Medulla oblongata (tissue), 1 donor: Measurements from ENCODE around the gene ZNF469.

Experiments
- DNase-seq: peaks from one replicate; pipeline ENCODE4 v3.0.0-alpha.2; 2015; ENCODE audit errors: extremely low spot score

The ZNF469 gene

DNA sequence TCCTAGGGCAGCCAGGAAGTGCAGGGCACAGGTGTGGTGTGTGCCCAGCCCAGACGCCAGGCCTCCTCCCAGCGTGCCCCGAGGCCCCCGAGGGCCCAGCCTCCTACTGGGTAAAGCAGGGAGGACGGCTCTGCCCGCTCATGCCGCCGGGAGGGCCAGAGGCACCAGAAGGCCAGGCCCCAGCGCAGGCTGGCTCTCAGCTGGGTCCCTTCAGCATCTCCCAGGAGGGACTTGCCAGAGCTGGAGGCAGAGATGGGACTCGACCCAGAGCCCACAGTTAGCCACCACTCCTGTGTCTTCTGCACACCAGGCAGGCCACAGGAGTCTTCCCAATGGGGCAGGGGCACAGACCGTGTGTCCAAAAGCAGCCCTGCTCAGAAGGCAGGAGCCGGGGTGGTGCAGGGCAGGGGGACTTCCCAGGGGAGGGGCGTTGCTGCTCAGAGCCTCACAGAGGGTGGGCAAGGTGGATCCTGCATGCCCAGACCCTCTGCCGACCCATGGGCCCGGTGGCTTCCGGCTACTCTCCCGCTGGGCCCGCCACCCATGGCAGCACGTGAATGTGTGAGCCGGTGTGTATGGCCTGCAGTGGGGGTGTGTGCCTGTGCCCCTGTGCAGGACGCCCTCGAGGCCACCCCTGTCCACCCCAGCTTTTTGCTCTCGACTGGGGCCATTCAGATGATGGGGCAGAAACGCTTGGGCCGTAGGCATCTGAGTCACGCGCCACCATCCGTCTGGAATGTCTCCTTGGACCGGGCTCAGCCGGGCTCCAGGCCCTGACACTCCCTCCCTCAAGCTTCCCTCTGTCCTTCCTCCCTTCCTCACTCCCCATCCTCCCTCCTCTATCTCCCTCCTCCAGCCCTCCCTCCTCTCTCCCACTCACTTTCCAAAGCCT, 5.7 kb upstream of the ZNF469 start:
- peak; percentile 24 for DNase-seq

DNA sequence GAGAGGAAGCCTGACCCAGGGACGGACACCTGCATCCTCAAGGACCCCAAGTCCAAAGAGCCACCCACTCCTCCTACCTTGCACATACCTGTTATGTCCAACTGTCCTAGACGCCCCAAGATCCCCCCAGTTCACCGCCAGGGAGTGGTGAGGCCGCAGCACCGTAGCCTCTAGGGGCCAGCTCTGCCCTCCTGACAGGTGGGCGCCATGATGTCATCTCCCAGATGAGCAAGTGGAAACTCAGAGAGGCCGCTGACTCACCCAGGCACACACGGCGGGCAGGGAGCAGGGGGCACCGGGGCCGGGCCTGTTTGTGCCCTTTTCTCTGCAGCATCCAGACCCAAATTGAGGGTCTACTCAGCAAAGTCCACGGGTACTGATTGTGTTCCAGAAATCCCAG, 4.8 kb upstream of the ZNF469 start:
- no peak for DNase-seq

DNA sequence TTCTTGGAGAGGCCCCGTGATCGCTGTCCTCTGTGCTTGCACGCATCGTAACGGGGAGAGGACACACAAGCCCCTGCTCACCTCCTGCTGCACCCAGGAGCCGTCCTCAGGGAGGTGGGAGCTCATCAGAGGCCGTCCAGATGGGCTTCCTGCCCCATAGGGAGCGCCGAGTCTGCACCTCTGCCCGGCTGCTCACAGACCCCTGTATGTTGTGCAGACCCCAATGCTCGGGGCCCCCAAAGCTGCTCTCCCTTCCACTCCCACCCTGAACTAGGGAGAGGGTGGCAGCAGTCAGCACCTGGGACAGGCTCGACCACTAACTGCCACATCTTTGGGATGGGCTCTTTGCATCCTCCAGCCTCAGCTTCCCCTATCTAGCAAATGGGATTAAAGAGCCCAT, 4.4 kb upstream of the ZNF469 start:
- no peak for DNase-seq

- no peak for DNase-seq
These were observed 3.7 kb upstream of the ZNF469 start for GRCh38 chr16:88378836-88379693.

- no peak for DNase-seq
These were observed 3.1 kb upstream of the ZNF469 start for GRCh38 chr16:88379694-88380040.

GRCh38 chr16:88380099-88380498, 2.7 kb upstream of the ZNF469 start:
- no peak for DNase-seq

GRCh38 chr16:88380619-88381018, 2.1 kb upstream of the ZNF469 start:
- DNase-seq = no peak

DNA sequence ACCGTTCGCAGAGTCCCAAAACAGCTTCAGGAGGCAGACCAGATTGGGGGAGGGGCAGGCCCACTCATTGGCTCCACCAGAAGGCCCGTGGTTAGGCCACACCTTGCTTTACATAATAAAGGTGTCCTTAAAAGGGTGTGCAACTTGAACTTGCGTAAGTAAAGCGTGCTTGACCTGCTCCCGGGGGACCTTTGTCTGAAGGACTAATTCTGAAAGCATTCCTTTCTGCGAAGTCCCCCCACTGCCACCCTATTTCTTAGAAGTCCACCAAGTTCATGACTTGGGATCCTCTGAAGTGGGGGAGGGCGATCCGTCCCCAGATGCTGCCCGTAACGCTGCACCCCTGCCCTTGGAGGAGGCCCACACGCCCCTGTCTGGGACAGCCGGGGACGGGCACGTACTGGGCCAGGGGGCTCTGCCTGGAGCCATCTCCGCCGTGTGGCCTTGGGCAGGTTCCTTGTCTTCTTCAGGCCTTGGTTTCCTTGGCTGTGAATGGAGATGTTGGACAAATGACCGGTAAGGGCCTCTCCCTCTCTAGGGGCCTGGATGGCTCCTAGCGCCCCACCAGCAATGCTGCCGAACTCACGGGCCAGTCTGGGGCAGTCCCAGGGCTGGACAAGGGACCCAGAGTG, 823 bp upstream of the ZNF469 start:
- DNase-seq = no peak

DNA sequence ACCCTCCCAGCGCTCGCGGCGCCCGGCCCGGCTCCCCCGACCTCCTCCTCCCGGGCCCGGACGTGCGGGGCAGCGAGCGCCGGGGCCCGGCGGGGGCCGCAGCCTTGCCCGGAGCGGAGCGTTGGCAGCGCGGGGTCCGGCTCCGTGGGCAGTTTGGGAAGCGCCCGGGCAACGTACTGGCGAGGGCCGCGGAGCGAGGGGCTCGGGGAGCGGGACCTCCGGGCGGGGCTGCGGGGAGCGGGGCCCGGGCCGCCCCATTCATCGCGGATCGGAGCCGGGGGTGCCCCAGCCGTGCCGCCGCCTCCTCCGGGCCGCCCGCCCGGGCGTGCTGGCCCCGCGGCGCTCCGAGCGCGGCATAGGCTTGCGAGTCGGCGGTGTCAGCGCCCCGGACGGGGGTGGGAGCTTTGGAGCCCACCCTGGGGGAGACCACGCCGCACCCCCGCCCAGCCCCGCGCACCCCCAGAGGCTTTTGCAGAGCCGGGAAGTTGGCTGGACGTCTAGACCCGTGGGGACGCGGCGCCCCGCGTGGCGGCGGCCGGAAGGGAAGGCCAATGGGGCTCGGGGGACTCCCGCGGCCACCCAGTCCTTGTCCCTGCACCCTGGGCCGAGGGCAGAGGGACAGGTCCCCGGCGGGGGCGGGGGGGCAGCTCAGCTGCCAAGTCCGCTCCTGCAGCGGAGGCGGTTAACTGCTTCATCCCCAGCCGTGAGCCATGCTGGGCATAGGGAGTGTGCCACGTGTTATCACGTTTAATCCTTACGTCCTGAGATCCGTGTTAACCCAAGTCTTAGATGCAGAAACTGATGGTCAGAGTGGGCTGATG, 852 bp downstream of the ZNF469 start:
- DNase-seq = peak; percentile 49

- no peak for DNase-seq
These were observed 1.7 kb downstream of the ZNF469 start for GRCh38 chr16:88384222-88385111.

DNA sequence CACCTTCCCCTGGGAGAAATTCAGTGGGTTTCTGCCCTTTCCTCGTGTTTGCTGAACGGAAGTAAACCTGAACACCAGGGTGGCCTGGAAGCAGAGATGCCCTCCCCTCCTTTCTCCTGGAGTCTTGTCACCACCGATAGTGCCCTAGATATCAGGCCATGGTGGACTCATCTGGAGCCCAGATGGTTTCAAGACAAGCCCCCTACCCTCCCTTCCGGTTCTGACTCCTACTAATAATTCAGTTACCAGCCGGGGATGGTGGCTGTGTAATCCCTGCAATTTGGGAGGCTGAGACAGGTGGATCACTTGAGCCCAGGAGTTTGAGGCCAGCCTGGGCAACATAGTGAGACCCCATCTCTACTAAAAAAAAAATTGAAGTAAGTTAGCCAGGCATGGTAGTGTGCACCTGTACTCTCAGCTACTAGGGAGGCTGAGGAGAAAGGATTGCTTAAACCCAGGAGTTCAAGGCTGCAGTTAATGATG, 2.4 kb downstream of the ZNF469 start:
- no peak for DNase-seq

- DNase-seq = no peak
These were observed 3.4 kb downstream of the ZNF469 start for GRCh38 chr16:88385831-88386815.

GRCh38 chr16:88387180-88387765, 4.5 kb downstream of the ZNF469 start:
- no peak for DNase-seq

DNA sequence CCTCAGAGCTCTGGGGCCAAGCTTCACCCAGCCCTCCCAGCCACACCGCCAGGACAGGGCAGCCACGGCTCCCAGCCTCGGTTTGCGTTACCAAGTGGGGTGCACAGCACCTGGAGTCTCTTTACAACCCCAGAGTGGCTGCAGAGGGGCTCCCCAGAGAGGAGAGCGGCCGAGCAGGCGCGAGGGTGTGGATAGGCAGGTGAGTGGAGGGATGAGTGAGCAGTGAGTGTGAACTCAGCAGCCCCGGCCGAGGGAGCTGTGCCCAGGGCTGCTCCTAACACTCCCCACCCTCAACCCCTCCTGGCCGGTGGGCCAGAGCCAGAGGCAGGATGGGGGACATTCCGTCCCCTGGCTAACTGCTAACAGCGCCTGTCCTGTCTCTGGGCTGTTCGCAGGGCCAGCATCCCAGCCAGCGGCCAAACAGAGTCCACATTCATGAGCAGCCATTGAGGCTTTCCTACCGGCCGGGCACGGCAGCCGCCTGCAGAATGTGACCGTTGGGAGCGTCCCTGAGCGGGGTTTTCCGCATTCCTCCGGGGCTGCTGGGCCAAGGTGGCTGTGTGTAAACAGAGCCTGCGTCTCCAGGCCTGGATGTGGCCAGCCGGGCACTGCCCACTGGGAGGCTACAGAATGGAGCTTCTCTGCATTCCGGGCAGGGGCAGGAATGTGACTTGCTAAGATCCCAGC, 5.3 kb downstream of the ZNF469 start:
- DNase-seq = peak; percentile 69

DNA sequence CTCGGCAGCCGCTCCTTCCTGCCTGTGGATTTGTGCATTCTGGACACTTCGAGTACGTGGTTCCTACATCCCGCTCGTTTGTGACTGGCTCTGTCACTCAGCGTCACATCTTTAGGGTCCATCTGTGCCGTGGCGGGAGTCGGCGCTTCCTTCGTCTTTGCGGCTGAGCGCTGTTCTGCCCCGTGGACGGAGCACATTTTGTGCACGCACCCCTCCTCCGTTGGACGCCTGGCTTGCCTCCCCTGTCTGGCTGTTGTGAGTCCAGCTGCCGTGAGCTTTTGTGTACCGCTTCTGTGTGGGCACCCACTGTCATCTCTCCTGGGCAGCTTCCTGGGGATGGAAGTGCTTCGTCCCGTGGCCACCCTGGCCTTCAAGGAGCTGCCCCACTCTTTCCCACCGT, 6.4 kb downstream of the ZNF469 start:
- no peak for DNase-seq

GRCh38 chr16:88389621-88390160, 6.9 kb downstream of the ZNF469 start:
- DNase-seq = no peak

DNA sequence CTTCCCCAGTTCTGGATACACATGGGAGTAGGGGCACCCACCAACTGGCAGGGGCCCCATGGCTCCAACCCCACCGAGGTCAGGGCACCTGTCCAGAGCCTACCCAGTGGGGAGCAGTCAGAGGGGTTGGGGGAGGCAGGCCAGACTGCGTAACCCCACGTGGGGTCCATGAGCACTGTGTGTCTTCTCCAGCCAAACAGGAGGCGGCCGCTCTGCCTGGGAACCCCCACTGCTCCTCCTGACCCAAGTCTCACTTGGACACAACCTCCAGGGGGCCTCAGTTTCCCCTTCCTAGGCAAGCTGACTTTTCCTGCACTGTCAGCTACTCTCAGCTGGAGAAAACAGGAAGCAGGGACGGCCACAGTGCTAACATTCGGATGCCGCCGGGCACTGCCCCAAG, 7.5 kb downstream of the ZNF469 start:
- no peak for DNase-seq

DNA sequence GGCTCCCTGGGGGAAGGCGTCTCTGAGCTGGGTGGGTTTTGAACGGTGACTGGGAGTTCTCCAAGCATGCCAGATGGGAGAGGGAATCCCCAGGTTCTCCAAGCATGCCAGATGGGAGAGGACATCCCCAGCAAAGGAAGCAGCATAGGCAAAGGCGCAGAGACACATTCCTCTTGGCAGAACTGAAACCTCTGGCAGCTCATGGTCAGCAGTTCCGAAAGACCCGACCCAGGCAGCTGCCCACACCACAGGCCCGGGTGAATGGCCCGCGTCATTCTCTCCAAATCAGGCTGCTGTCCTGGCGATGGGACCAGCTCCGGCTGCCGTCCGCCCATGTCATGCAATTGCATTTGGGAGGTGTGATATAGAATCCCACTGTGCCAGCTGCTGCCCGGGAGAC, 8.0 kb downstream of the ZNF469 start:
- DNase-seq = peak; percentile 43
